Heart right ventricle (tissue), 16 donors: ENCODE data around the gene PARP3. TPM values are rescaled to one million over a fixed set of nuclear protein-coding genes. Genes with fewer than 3 reads are reported as not detected.

ENCODE experiments used
- ATAC-seq, 8 donors: fragments of 200-7000 bp; cut with Tn5 transposase; one replicate each; pipeline ENCODE4 v1.9.1; 2020; ENCODE audit warnings: mild to moderate bottlenecking in 8 of 8, moderate library complexity in 8 of 8, moderate number of reproducible peaks in 1 of 8
- DNase-seq, 2 donors: peaks; one replicate each; pipeline ENCODE4 v3.0.0-alpha.2; 2020
- H3K27ac ChIP-seq, 10 donors: fragments of 200-600 bp; sonication (generic) in 2 of 10; one replicate each; pipeline versions ENCODE4 v1.5.0 to v1.8.0; 2020 to 2022; ENCODE audit warnings: mild to moderate bottlenecking in 3 of 10
- H3K27me3 ChIP-seq, 7 donors: fragments of 200-600 bp; one replicate each; pipeline ENCODE4 v1.8.0; 2021 to 2022; ENCODE audit warnings: mild to moderate bottlenecking in 2 of 7
- H3K36me3 ChIP-seq, 9 donors: fragments of 200-600 bp; sonication (generic) in 1 of 9; one replicate each; pipeline versions ENCODE4 v1.5.0 to v1.8.0; 2020 to 2022; ENCODE audit warnings: mild to moderate bottlenecking in 2 of 9
- H3K4me1 ChIP-seq, 9 donors: fragments of 200-600 bp; sonication (generic) in 1 of 9; one replicate each; pipeline versions ENCODE4 v1.5.0 to v1.8.0; 2020 to 2022; ENCODE audit warnings: mild to moderate bottlenecking in 4 of 9
- H3K4me3 ChIP-seq, 10 donors: fragments of 200-600 bp; sonication (generic) in 2 of 10; one replicate each; pipeline versions ENCODE4 v1.5.0 to v1.8.0; 2020 to 2022; ENCODE audit warnings: mild to moderate bottlenecking in 7 of 10, moderate library complexity in 2 of 10
- H3K9me3 ChIP-seq, 11 donors: fragments of 200-600 bp in 10 of 11; sonication (generic) in 2 of 11; one replicate each; pipeline versions ENCODE4 v1.5.0 to v1.8.0; 2013 to 2022; ENCODE audit warnings: mild to moderate bottlenecking in 2 of 11, control low read depth in 1 of 11, moderate library complexity in 1 of 11
- CTCF ChIP-seq, 9 donors: fragments of 200-600 bp; sonication (generic) in 2 of 9; IDR thresholded peaks; one replicate each; pipeline versions ENCODE4 v1.5.0 to v1.8.0; 2021 to 2022; ENCODE audit warnings: antibody characterized with exemption in 9 of 9, mild to moderate bottlenecking in 5 of 9, moderate library complexity in 1 of 9
- WGBS, 2 donors: extraction: QIAGEN DNeasy Blood & Tissue Kit; methylation state at CpG; one replicate each; pipeline ENCODE4 v1.1.7; 2013; ENCODE audit warnings: inconsistent platforms in 1 of 2; 5-methylcytosine and 5-hydroxymethylcytosine counted together
- intact Hi-C, 10 donors: fragments of 100-400 bp; cut with DNase I; formaldehyde crosslinking; loops; one replicate each; pipeline versions ENCODE4 v1.11.1 to v1.14.2; 2022
- polyA plus RNA-seq, 2 donors: library from polyadenylated mRNA; stranded (reverse); fragments of 200-250 nt; gene quantifications; one replicate each; pipeline ENCODE4 v1.2.3, GENCODE V29; 2013
- total RNA-seq, 10 donors: library from RNA; stranded (reverse); fragmentation: NEBNext Ultra II Directional in 3 of 10; extraction: Animal tissue kit (Norgen Biotek cat#: 25700) in 3 of 10; gene quantifications; one replicate each; pipeline versions ENCODE4 v1.2.1 to v1.2.4, GENCODE V29; 2021 to 2023
- donor health status: Arrhythmogenic right ventricular cardiomyopathy.
- donor health status: ischemic (EF 13 %, LVEDD 7.1; RV severe dilation, severe dysfunction).
- donor health status: healthy with polysubstance abuse.
- donor health status: DM: no; HTN: yes; CAD: no.
- donor health status: DM: no; HTN: no; CAD: no.
- donor health status: ischemic (EF 25% LVEDD 6.9; RV normal size, moderate dysfunction).
- donor health status: ischemic (EF 25% LVEDD 5.7; RV mildly dilated, moderate dysfunction).
- donor health status: healthy.
- donor health status: DM: yes; HTN: yes; CAD: no.
- donor health status: Ischemic cardiomyopathy.
- donor health status: ischemic (EF 35%, LVEDD 5.7; RV mildly dilated, moderate dysfunction).
- donor health status: nonischemic (EF 11% LVEDD 7.7; RV severe dilation, severe dysfunction).
- donor health status: DM: yes; HTN: yes; CAD: no.
- donor health status: PGD.
- donor health status: ischemic (EF 29% LVEDD 5.4; RV normal size, mild dysfunction).
- donor health status: nonischemic (EF 23%, LVEDD 6.1; RV moderate dilation, normal function).

Gene PARP3
- total and polyA plus RNA-seq, 12 donors = 7.0 to 34.5 (median 16.6) TPM

GRCh38 chr3:51959651-51960050, 17.5 kb downstream of the PARP3 start:
- peaks cover 26 to 58% (median 39%) of the 10 kb centered on the region in 9 donors for H3K4me1 ChIP-seq
- H3K27me3 ChIP-seq = peaks cover 0 to 22% (median 0%) of the 10 kb centered on the region in 7 donors
- no peak for TF ChIP-seq CTCF (IDR thresholded peaks at IDR 0.05)
- intact Hi-C loops = no loop called here
- DNase-seq (no peak), ATAC-seq (no peak)
- no peaks in the 10 kb centered on the region for H3K9me3 ChIP-seq
- WGBS, 2 donors = 98 to 99% methylated on average over 7 of the region's 7 CpGs
- no peak overlapping the region for H3K27ac ChIP-seq
- peaks cover 0 to 44% (median 17%) of the 10 kb centered on the region in 9 donors for H3K36me3 ChIP-seq
- no peak overlapping the region for H3K4me3 ChIP-seq

GRCh38 chr3:51960386-51960785, 18.2 kb downstream of the PARP3 start:
- WGBS, 2 donors = 81 to 85% methylated on average over 10 of the region's 10 CpGs
- DNase-seq = no peak

GRCh38 chr3:51961011-51961410, 18.8 kb downstream of the PARP3 start:
- Histone ChIP-seq H3K27me3 (peaks cover 0 to 15% (median 0%) of the 10 kb centered on the region in 7 donors), H3K9me3 (no peaks in the 10 kb centered on the region), H3K4me3 (no peak overlapping the region), H3K36me3 (peaks cover 0 to 44% (median 17%) of the 10 kb centered on the region in 9 donors), H3K27ac (peak overlapping the region in 1 of 10 donors; percentile 61), H3K4me1 (peaks cover 26 to 64% (median 52%) of the 10 kb centered on the region in 9 donors)
- no peak for DNase-seq
- intact Hi-C loops = no loop called here
- no peak for ATAC-seq
- TF ChIP-seq CTCF (IDR thresholded peaks at IDR 0.05) = no peak
- WGBS, 2 donors = 91 to 93% methylated on average over 18 of the region's 18 CpGs

More at GRCh38 chr3:51960386-51960785, 18.2 kb downstream of the PARP3 start:
- intact Hi-C loops = no loop called here
- no peak for TF ChIP-seq CTCF (IDR thresholded peaks at IDR 0.05)
- Histone ChIP-seq H3K27ac (no peak overlapping the region), H3K4me3 (no peak overlapping the region), H3K27me3 (peaks cover 0 to 15% (median 0%) of the 10 kb centered on the region in 7 donors), H3K4me1 (peaks cover 26 to 60% (median 46%) of the 10 kb centered on the region in 9 donors), H3K9me3 (no peaks in the 10 kb centered on the region), H3K36me3 (peaks cover 0 to 44% (median 17%) of the 10 kb centered on the region in 9 donors)
- no peak for ATAC-seq

- ATAC-seq (peak in 7 of 8 donors; percentile 13 to 88 (median 54)), DNase-seq (no peak)
- TF ChIP-seq CTCF (IDR thresholded peaks at IDR 0.05) = no peak
- intact Hi-C loops = no loop called here
- 56 to 67% methylated on average over 9 of the region's 9 CpGs for WGBS, 2 donors
- peaks cover 26 to 63% (median 52%) of the 10 kb centered on the region in 9 donors for H3K4me1 ChIP-seq
- peak overlapping the region; percentile 15 to 61 (median 22) for H3K27ac ChIP-seq
- no peaks in the 10 kb centered on the region for H3K9me3 ChIP-seq
- H3K27me3 ChIP-seq = peaks cover 0 to 14% (median 0%) of the 10 kb centered on the region in 7 donors
- no peak overlapping the region for H3K4me3 ChIP-seq
- H3K36me3 ChIP-seq = peaks cover 0 to 44% (median 17%) of the 10 kb centered on the region in 9 donors
Measured at GRCh38 chr3:51961602-51962569, 19.7 kb downstream of the PARP3 start.
